Measurements from ENCODE around the gene RFFL. TPM values are rescaled to one million over a fixed set of nuclear protein-coding genes. Genes with fewer than 3 reads are reported as not detected.

Gene RFFL
- total RNA-seq, 1 donor from 2014 or later, result 9.5 TPM

DNA sequence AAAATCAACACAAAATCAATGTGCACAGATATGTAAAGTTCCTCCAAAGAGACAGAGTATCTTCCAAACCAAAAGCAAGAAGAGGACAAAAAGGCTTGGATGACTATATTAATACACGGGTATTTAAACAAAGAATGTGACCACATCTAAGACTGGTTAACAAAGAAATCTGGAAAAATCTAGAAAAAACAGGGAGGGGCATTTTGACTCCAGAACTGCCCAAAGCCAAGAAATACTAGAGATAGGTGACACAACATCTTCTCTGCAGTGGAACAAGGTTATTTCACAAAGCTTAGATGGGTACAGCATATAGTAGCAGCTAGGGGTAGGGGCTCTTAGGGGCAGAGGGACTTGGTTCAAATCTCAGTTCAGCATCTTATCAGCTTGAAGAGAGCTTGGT is 10.3 kb downstream of the RFFL start:
- H3K27me3 ChIP-seq (ENCODE audit: insufficient read depth, low read length), result no peaks in the 10 kb centered on the region
- peaks cover 67% of the 10 kb centered on the region for H3K79me2 ChIP-seq (ENCODE audit: insufficient read depth, low read length)
- H3K9ac ChIP-seq (ENCODE audit: low read length), result no peak overlapping the region
- Mint-ChIP-seq H3K4me1 (ENCODE audit: low read depth, unreplicated experiment) (peaks cover 30% of the 10 kb centered on the region), H3K27ac (ENCODE audit: unreplicated experiment) (no peak overlapping the region), H3K9me3 (ENCODE audit: unreplicated experiment) (peaks cover 3% of the 10 kb centered on the region), H3K4me3 (ENCODE audit: unreplicated experiment) (no peak overlapping the region), H3K27me3 (ENCODE audit: low read depth, unreplicated experiment) (no peaks in the 10 kb centered on the region), H3K36me3 (ENCODE audit: low read depth, unreplicated experiment) (no peaks in the 10 kb centered on the region)
- peaks cover 23% of the 10 kb centered on the region for H3K4me1 ChIP-seq (ENCODE audit: insufficient read depth, low read length)
- no peak overlapping the region for H3K4me3 ChIP-seq (ENCODE audit: insufficient read depth, low read depth, low read length)
- FAIRE-seq (no peak), DNase-seq (ENCODE audit: low read depth) (no peak)
- TF ChIP-seq, protein P1, sequence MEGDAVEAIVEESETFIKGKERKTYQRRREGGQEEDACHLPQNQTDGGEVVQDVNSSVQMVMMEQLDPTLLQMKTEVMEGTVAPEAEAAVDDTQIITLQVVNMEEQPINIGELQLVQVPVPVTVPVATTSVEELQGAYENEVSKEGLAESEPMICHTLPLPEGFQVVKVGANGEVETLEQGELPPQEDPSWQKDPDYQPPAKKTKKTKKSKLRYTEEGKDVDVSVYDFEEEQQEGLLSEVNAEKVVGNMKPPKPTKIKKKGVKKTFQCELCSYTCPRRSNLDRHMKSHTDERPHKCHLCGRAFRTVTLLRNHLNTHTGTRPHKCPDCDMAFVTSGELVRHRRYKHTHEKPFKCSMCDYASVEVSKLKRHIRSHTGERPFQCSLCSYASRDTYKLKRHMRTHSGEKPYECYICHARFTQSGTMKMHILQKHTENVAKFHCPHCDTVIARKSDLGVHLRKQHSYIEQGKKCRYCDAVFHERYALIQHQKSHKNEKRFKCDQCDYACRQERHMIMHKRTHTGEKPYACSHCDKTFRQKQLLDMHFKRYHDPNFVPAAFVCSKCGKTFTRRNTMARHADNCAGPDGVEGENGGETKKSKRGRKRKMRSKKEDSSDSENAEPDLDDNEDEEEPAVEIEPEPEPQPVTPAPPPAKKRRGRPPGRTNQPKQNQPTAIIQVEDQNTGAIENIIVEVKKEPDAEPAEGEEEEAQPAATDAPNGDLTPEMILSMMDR (IDR thresholded peaks at IDR 0.05; ENCODE audit: insufficient read depth, low read depth, low read length), result no peak
- no peak for TF ChIP-seq EZH2 (IDR thresholded peaks at IDR 0.05; ENCODE audit: insufficient read depth, low read length)
- no peak overlapping the region for H2AFZ ChIP-seq (ENCODE audit: low read depth, low read length)
- no peak overlapping the region for H3K27ac ChIP-seq (ENCODE audit: low read depth, low read length)
- peak overlapping the region; percentile 66 for H3K4me2 ChIP-seq (ENCODE audit: low read length)
- no peaks in the 10 kb centered on the region for H3K9me3 ChIP-seq (ENCODE audit: insufficient read depth, low read depth, low read length)
- H3K36me3 ChIP-seq (ENCODE audit: insufficient read depth, low read length), result no peaks in the 10 kb centered on the region
- H4K20me1 ChIP-seq (ENCODE audit: insufficient read depth, low read length), result peaks cover 12% of the 10 kb centered on the region

DNA sequence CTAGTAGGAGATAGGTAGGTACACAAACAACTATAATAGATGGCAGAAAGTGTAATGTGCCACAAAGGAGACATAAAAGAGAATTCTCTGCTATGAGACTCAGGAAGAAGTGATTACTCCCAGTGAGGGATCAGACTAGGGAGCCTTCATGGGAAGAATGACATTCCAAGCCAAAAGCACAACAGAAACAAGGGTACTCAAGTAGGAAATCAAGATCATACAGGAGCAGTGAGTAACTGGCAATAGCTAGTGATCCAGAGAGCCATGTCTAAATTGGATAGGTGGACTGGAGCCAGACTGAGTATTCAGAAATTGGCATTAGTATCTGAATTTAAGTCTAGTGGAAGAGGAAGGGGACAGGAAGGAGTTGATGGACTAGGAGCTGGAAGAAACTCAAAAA is 10.7 kb downstream of the RFFL start:
- Mint-ChIP-seq H3K4me3 (ENCODE audit: unreplicated experiment) (no peak overlapping the region), H3K9me3 (ENCODE audit: unreplicated experiment) (peaks cover 3% of the 10 kb centered on the region), H3K36me3 (ENCODE audit: low read depth, unreplicated experiment) (no peaks in the 10 kb centered on the region), H3K27ac (ENCODE audit: unreplicated experiment) (no peak overlapping the region), H3K27me3 (ENCODE audit: low read depth, unreplicated experiment) (no peaks in the 10 kb centered on the region), H3K4me1 (ENCODE audit: low read depth, unreplicated experiment) (peaks cover 30% of the 10 kb centered on the region)
- DNase-seq (ENCODE audit: low read depth), result peak; percentile 26
- Histone ChIP-seq H3K79me2 (ENCODE audit: insufficient read depth, low read length) (peaks cover 63% of the 10 kb centered on the region), H3K36me3 (ENCODE audit: insufficient read depth, low read length) (no peaks in the 10 kb centered on the region), H3K27ac (ENCODE audit: low read depth, low read length) (peak overlapping the region; percentile 46), H3K9ac (ENCODE audit: low read length) (peak overlapping the region; percentile 15), H3K4me1 (ENCODE audit: insufficient read depth, low read length) (peaks cover 23% of the 10 kb centered on the region), H3K4me3 (ENCODE audit: insufficient read depth, low read depth, low read length) (no peak overlapping the region), H4K20me1 (ENCODE audit: insufficient read depth, low read length) (peaks cover 12% of the 10 kb centered on the region), H3K27me3 (ENCODE audit: insufficient read depth, low read length) (no peaks in the 10 kb centered on the region), H3K9me3 (ENCODE audit: insufficient read depth, low read depth, low read length) (no peaks in the 10 kb centered on the region), H3K4me2 (ENCODE audit: low read length) (peak overlapping the region; percentile 66), H2AFZ (ENCODE audit: low read depth, low read length) (no peak overlapping the region)
- TF ChIP-seq, protein P1 (IDR thresholded peaks at IDR 0.05; ENCODE audit: insufficient read depth, low read depth, low read length), result no peak
- TF ChIP-seq EZH2 (IDR thresholded peaks at IDR 0.05; ENCODE audit: insufficient read depth, low read length), result no peak
- no peak for FAIRE-seq

DNA sequence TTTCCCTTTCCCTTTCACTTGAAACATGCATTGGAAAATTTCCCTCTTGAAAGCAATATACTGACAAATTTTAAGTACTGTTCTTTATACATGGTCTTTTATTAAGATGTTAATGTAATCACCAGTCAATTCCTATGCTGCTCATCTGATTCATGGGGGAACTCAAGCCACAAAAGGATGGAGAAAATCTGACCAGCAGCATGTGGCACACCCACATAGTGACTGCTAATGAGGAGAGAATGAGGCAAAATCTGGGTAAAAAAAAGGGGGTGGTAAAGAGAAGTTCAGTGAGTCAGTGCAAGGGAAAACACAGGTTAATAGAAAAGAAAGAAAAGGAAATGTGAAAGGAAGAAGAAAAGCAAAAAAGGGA is 11.3 kb downstream of the RFFL start:
- DNase-seq (ENCODE audit: low read depth), result peak; percentile 81

More for the DNA sequence above, 11.3 kb downstream of the RFFL start:
- Histone ChIP-seq H3K4me3 (ENCODE audit: insufficient read depth, low read depth, low read length) (no peak overlapping the region), H3K9ac (ENCODE audit: low read length) (peak overlapping the region; percentile 15), H3K79me2 (ENCODE audit: insufficient read depth, low read length) (peaks cover 57% of the 10 kb centered on the region), H3K4me2 (ENCODE audit: low read length) (peak overlapping the region; percentile 66), H3K9me3 (ENCODE audit: insufficient read depth, low read depth, low read length) (no peaks in the 10 kb centered on the region), H2AFZ (ENCODE audit: low read depth, low read length) (no peak overlapping the region), H3K27ac (ENCODE audit: low read depth, low read length) (peak overlapping the region; percentile 46), H4K20me1 (ENCODE audit: insufficient read depth, low read length) (peaks cover 12% of the 10 kb centered on the region), H3K36me3 (ENCODE audit: insufficient read depth, low read length) (no peaks in the 10 kb centered on the region), H3K4me1 (ENCODE audit: insufficient read depth, low read length) (peaks cover 23% of the 10 kb centered on the region), H3K27me3 (ENCODE audit: insufficient read depth, low read length) (no peaks in the 10 kb centered on the region)
- H3K36me3 Mint-ChIP-seq (ENCODE audit: low read depth, unreplicated experiment), result no peaks in the 10 kb centered on the region
- H3K27me3 Mint-ChIP-seq (ENCODE audit: low read depth, unreplicated experiment), result no peaks in the 10 kb centered on the region
- H3K4me3 Mint-ChIP-seq (ENCODE audit: unreplicated experiment), result peak overlapping the region; percentile 27
- TF ChIP-seq, protein P1 (IDR thresholded peaks at IDR 0.05; ENCODE audit: insufficient read depth, low read depth, low read length), result no peak
- no peak for TF ChIP-seq EZH2 (IDR thresholded peaks at IDR 0.05; ENCODE audit: insufficient read depth, low read length)
- H3K9me3 Mint-ChIP-seq (ENCODE audit: unreplicated experiment), result peaks cover 3% of the 10 kb centered on the region
- no peak for FAIRE-seq
- peaks cover 30% of the 10 kb centered on the region for H3K4me1 Mint-ChIP-seq (ENCODE audit: low read depth, unreplicated experiment)
- peak overlapping the region; percentile 51 for H3K27ac Mint-ChIP-seq (ENCODE audit: unreplicated experiment)

All from astrocyte (in vitro differentiated cells and primary cell).